GM18505 (cell line): ENCODE data around the gene AKNA.
"Not testable (repeated sequence)": the region's sequence is repeated elsewhere in the genome, so short reads cannot be mapped to it uniquely, and the experiment has no call there.

ENCODE experiments used
- ATAC-seq: cut with Tn5 transposase; IDR thresholded peaks from one replicate; pipeline ENCODE4 v1.9.1; 2021; ENCODE audit not compliant: unreplicated experiment
- POLR2A ChIP-seq: IDR thresholded peaks from 4 replicates; pipeline ENCODE4 v1.6.1; 2011; ENCODE audit warnings: borderline replicate concordance; ENCODE audit not compliant: insufficient read depth, insufficient read length; ENCODE audit errors: extremely low read depth

The AKNA gene

DNA sequence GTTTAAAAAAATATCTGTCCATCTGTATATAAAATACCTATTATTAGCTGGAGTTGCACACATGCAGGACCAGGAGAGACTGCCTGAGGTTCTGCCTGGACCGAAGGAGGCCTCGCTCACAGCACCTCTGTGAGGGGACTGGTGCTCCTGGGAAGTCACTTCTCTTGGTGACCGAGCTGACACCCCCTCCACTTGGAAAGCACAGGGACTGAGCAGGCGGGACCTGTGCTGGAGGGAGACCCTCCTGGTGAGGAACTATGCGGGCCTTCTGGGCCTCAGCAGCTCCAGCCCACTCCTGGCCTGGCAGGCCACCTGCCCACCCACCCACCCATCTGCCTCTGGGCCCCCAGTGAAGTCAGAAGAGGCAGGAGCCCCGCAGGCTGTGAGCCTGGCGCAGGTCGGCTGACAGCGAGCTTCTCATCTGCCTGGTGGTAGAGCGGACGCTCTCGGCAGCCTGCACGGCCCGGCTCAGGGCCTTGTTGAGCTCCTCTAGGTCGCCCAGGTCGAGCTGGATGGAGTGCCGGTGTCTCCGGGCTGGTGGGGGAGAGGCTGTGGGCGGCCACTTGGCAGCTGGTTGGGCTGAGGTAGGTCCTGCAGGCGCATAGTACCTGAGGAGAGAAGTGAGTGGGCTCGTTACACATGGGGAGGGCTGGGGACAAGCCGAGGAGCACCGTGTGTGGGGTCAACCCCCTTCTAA is 50.9 kb downstream of the AKNA start:
- ATAC-seq = no peak
- TF ChIP-seq POLR2A = no peak

GRCh38 chr9:114336157-114336556 is 51.6 kb downstream of the AKNA start:
- TF ChIP-seq POLR2A = no peak
- no peak for ATAC-seq

DNA sequence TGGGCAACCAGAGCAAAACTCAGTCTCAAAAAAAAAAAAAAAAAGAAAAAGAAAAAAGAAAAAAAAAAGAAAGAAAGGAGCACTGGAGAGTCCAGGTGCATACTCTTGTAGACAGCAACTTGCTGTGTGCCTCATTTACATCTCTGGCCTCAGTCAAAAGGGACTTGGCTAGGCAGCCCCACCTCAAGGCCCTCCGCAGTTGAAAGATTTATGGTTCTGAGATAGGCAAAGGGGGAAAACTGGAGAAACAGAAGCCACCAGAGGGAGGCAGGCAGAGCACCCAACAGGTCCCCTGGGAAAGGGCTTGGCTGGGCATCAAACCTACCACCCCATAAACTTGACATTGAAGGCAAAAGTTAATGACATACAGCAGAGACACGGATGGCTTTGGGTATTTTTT is 52.0 kb downstream of the AKNA start:
- no peak for ATAC-seq
- no peak for TF ChIP-seq POLR2A

DNA sequence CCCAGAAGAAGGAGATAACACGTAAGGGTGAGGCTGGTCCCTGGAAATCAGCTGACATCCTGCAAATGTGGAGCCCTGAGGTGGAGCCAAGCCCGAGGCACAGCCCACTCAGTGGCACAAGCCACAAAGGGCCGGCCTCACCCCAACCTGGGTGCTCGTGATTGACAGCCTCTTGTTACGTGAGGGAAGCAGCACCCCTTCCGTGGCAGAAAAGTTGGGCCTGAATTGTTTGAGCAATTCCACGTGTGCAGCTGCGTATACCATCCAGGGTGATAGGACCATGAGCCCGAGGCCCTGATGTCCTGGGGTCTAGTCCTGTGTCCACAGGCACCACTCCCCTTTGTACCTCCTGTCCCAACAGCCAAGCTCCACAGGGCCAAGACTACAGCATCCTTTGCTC is 53.3 kb downstream of the AKNA start:
- TF ChIP-seq POLR2A = no peak
- no peak for ATAC-seq

DNA sequence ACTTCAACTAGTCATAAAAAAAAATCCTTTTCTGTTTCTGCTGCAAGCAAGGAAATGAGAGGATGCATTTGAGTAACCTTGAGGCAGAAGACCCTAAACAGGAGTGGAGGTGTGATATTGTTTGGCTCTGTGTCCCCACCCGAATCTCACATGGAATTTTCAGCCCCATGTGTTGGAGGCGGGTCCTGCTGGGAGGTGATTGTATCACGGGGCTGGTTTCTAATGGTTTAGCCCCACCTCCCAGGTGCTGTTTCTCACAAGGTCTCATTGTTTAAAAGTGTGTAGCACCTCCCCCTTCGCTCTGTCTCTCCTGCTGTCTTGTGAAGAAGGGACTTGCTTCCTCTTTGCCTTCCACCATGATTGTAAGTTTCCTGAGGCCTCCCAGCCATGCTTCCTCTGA is 54.1 kb downstream of the AKNA start:
- ATAC-seq = not testable (repeated sequence)

DNA sequence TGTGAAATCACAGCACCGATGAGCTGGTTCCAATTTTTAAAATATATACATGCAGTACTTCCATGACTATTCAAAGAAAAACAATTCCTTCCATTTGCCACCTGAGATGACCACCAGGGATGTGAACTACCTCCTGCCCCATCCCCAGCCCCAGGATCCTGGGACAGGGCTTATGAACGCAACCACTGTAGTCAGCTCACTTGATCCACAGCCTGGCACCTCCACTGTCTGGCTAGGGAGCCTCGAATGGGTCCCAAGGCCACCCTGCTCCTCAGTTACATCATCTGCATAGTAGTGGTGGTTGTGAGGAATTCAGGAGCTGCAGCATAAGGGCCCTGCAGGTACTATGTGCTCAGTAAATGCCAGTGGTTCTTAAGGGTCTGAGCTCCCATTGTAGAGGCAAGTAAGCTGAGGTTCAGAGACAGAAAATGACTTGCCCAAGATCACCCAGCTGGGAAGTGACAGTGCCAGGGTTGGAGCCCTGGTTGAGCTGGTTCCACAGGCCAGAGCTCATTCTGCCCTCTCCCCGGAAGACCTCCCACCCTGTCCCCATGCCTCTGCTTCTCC is 55.2 kb downstream of the AKNA start:
- not testable (repeated sequence) for ATAC-seq

DNA sequence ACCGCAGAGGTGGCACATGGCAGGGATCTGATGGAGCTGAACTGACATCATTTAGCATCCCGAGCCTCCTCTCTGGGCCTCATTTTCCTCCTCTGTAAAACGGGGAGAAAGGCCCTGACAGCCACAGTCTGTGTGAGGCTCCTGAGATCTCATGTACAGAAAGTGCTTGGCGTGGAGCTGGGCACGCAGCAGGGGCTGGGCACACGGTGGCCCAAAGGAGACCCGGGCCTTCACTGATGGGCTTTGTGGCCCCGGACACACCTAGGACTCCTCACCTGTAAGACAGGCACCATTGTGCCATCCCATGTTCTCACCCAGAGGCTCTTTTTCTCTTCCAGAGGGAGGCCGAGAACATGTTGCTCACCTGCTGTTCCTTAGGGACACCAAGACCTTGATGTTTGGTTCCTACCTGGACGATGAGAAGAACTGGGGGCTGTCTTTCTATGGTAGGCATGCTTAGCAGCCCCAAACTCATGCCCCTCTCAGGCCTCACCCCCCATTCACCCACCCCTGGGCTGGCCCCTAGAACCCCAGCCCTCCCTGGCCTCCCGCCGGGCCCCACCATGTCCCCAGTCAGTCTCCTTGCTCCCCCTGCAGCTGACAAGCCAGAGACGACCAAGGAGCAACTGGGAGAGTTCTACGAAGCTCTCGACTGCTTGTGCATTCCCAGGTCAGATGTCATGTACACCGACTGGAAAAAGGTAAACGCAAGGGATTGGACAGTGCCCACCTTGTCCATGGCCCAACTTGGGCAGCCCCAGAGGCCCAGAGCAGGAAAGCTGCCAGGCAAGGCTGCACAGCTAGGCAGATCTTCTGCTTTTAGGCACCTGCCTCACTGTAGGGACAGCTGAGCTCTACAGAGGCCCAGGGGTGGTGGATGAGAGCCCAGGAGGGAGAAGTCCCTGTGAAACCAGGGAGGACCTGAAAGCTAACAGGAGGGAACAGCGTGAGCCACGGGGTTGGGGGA is 56.3 kb downstream of the AKNA start:
- ATAC-seq = not testable (repeated sequence)

DNA sequence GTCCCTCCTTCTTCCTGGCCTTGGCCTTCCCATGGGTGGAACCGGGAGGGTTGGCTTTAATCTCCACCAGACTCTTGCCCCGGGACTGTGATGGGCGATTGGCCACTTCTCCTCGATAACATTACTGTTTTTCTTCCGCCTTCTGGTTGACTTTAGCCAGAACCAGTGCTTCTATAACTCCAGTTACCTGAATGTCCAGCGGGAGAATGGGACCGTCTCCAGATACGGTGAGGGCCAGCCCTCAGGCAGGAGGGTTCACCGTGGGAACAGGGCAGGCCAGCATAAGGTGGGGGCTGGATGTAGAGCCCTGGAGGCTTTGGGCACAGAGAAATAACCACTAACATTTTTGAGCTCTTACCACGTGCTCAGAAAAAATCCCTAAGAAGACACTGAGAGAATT is 57.1 kb downstream of the AKNA start:
- TF ChIP-seq POLR2A = no peak
- ATAC-seq = no peak

DNA sequence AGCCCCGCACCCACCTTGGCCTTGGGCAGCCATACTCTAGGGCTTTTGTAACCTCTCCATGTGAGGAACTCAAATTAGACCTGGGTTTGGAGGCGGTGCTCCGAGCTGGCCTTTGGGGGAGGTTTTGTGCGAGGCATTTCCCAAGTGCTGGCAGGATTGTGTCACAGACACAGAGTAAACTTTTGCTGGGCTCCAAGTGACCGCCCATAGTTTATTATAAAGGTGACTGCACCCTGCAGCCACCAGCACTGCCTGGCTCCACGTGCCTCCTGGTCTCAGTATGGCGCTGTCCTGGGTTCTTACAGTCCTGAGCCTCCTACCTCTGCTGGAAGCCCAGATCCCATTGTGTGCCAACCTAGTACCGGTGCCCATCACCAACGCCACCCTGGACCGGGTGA is 58.2 kb downstream of the AKNA start, which contains the start of gene ORM2:
Gene ORM2, plus strand, starts transcription at position 245 of the 398 bp plus-strand sequence. Its CDS starts 36 bp downstream, at position 281.
- ATAC-seq = not testable (repeated sequence)

GRCh38 chr9:114328937-114329624 is 58.7 kb downstream of the AKNA start:
- not testable (repeated sequence) for ATAC-seq

GRCh38 chr9:114328357-114328820 is 59.4 kb downstream of the AKNA start:
- not testable (repeated sequence) for ATAC-seq

- TF ChIP-seq POLR2A = no peak
- ATAC-seq = no peak
These were observed 60.0 kb downstream of the AKNA start for GRCh38 chr9:114327749-114328148.

DNA sequence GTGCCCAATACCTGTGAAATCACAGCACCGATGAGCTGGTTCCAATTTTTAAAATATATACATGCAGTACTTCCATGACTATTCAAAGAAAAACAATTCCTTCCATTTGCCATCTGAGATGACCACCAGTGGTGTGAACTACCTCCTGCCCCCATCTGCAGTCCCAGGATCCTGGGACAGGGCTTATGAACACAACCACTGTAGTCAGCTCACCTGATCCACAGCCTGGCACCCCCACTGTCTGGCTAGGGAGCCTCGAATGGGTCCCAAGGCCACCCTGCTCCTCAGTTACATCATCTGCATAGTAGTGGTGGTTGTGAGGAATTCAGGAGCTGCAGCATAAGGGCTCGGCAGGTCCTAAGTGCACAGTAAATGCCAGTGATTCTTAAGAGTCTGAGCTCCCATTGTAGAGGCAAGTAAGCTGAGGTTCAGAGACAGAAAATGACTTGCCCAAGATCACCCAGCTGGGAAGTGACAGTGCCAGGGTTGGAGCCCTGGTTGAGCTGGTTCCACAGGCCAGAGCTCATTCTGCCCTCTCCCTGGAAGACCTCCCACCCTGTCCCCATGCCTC is 62.0 kb downstream of the AKNA start:
- ATAC-seq = not testable (repeated sequence)

- ATAC-seq = not testable (repeated sequence)
These were observed 62.8 kb downstream of the AKNA start for GRCh38 chr9:114324965-114325364.
